K562 (cell line): ENCODE data around the gene PPT2. TPM values are rescaled to one million over a fixed set of nuclear protein-coding genes. Genes with fewer than 3 reads are reported as not detected.
A peak's percentile ranks its signal among the peaks of the same experiment; 100 is the strongest.

ENCODE experiments used
- CHD7 ChIP-seq: fragments of 200-600 bp; sonication (generic); IDR thresholded peaks from one replicate; pipeline ENCODE4 v1.6.1; 2012; ENCODE audit warnings: mild to moderate bottlenecking, low read depth, low read length, inconsistent platforms
- CXXC5 ChIP-seq: fragments of 250-450 bp; sonication (Bioruptor Pico); IDR thresholded peaks from 2 replicates; pipeline ENCODE4 v1.8.0; 2022; ENCODE audit warnings: inconsistent platforms, mild to moderate bottlenecking, moderate library complexity
- DDX20 ChIP-seq: fragments of 450-650 bp; IDR thresholded peaks from 2 replicates; pipeline ENCODE4 v1.6.1; 2016; ENCODE audit warnings: missing genetic modification characterization, low read depth, mild to moderate bottlenecking, missing compliant biosample characterization, moderate library complexity
- FUS ChIP-seq: fragments of 200-400 bp; formaldehyde crosslinking; optimal IDR thresholded peaks from 2 replicates; pipeline ENCODE3; 2017; ENCODE audit warnings: low read depth, low read length
- GTF2F1 ChIP-seq: IDR thresholded peaks from 2 replicates; pipeline ENCODE4 v1.6.1; 2011; ENCODE audit warnings: low read depth, low read length, improper control_type of control experiment
- HMG20B ChIP-seq: fragments of 250-450 bp; sonication (Bioruptor Pico); IDR thresholded peaks from 2 replicates; pipeline ENCODE4 v1.5.0; 2021; ENCODE audit warnings: mild to moderate bottlenecking
- HOXB6 ChIP-seq: fragments of 250-450 bp; sonication (Bioruptor Pico); IDR thresholded peaks from 2 replicates; pipeline ENCODE4 v1.5.1; 2022; ENCODE audit warnings: mild to moderate bottlenecking, borderline replicate concordance
- KHSRP ChIP-seq: fragments of 450-650 bp; IDR thresholded peaks from 2 replicates; pipeline ENCODE4 v1.6.1; 2017
- MITF ChIP-seq: IDR thresholded peaks from 2 replicates; pipeline ENCODE4 v1.6.1; 2014; ENCODE audit warnings: antibody characterized with exemption
- NCOA1 ChIP-seq: fragments of 450-650 bp; IDR thresholded peaks from 2 replicates; pipeline ENCODE4 v1.6.1; 2016; ENCODE audit warnings: low read depth
- NFIX ChIP-seq: fragments of 250-450 bp; sonication (Bioruptor Pico); IDR thresholded peaks from 2 replicates; pipeline ENCODE4 v1.4.0; 2020; ENCODE audit warnings: low read depth, mild to moderate bottlenecking, moderate library complexity
- TBP ChIP-seq: optimal IDR thresholded peaks from 2 replicates; pipeline ENCODE3; 2011; ENCODE audit warnings: low read depth, low read length, improper control_type of control experiment
- TEAD1 ChIP-seq, 2 experiments: fragments of 450-650 bp in 1 of 2; sonication (generic) in 1 of 2; formaldehyde crosslinking; IDR thresholded peaks; 2 replicates each; pipeline versions ENCODE4 v1.4.0 to v1.8.0; 2020 to 2022; ENCODE audit warnings: mild to moderate bottlenecking in 2 of 2, missing genetic modification reagents in 1 of 2
- THRAP3 ChIP-seq: fragments of 450-650 bp; IDR thresholded peaks from 2 replicates; pipeline ENCODE4 v1.6.1; 2016; ENCODE audit warnings: mild to moderate bottlenecking, inconsistent platforms, borderline replicate concordance
- ZNF311 ChIP-seq: fragments of 250-450 bp; sonication (Bioruptor Pico); IDR thresholded peaks from 2 replicates; pipeline ENCODE4 v1.4.0; 2020; ENCODE audit warnings: mild to moderate bottlenecking, moderate library complexity
- ZNF561 ChIP-seq: fragments of 450-650 bp; formaldehyde crosslinking; conservative IDR thresholded peaks from 2 replicates; pipeline ENCODE4 v1.4.0; 2020; ENCODE audit warnings: mild to moderate bottlenecking, moderate library complexity
- ZNF830 ChIP-seq: fragments of 250-450 bp; sonication (Bioruptor Pico); IDR thresholded peaks from 2 replicates; pipeline ENCODE4 v1.5.0; 2021; ENCODE audit warnings: mild to moderate bottlenecking
- polyA plus RNA-seq, 8 experiments: library from polyadenylated mRNA; depleted of rRNA in 4 of 8; stranded (reverse) in 5 of 8; unstranded in 3 of 8; fragments of >200 nt; fragmentation: Nextera tagmentation in 2 of 8; fragmentation: Illumina TruSeq in 1 of 8; extraction: Ambion mirVana in 2 of 8; extraction: Trizol in 1 of 8; gene quantifications; 2 replicates each; pipeline versions ENCODE4 v1.2.1 to v1.2.3, GENCODE V29; 2011 to 2014; ENCODE audit warnings: inconsistent platforms in 1 of 8, missing spikeins in 1 of 8
- total RNA-seq, 7 experiments: library from RNA; depleted of rRNA in 6 of 7; stranded (reverse); fragments of >200 nt in 6 of 7; fragmentation: Illumina TruSeq in 2 of 7; extraction: Trizol in 2 of 7; gene quantifications; 2 replicates each; pipeline versions ENCODE4 v1.2.1 to v1.2.3, GENCODE V29; 2011 to 2021; ENCODE audit warnings: low replicate concordance in 1 of 7

PPT2 gene
- total and polyA plus RNA-seq, 9 of the 15 experiments (the other 6 are each of a cell fraction or from before 2014, with no cell fraction given): 27.4 to 98.8 (median 69.9) TPM

GRCh38 chr6:32177788-32178546 lies 24.0 kb downstream of the PPT2 start, which contains the start of gene RNF5 (continued):
- TF ChIP-seq NFIX (no peak), ZNF311 (CRISPR knock-in tag) (no peak), ZNF561 (CRISPR knock-in tag) (no peak), KHSRP (no peak), TEAD1 (CRISPR knock-in tag; IDR thresholded peaks at IDR 0.05) (no peak), GTF2F1 (no peak), HMG20B (CRISPR knock-in tag) (no peak), TBP (no peak), ZNF830 (CRISPR knock-in tag) (no peak), THRAP3 (no peak), HOXB6 (CRISPR knock-in tag) (no peak), NCOA1 (no peak), DDX20 (tag) (no peak), FUS (no peak), CXXC5 (CRISPR knock-in tag) (peak; percentile 55), MITF (no peak), CHD7 (no peak)
